ENCODE measurements around the gene CTNS.

DNA sequence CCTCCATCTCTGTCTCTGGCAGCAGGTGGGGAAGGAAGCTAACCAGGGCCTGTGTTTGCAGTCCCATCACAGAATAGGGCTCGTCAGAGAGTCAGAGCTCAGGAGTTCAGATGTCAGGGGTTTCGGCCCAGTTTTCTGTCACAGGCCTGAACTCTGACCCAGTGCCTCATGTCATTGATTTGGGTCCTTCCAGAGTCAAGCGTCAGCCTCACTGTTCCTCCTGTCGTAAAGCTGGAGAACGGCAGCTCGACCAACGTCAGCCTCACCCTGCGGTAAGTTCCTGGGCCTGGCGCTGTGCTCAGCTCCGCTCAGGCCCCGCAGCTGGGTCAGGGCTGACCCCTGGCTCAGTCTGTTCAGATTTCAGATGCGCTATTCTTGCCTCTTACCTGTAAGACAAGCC, 10.7 kb downstream of the CTNS start:
- TF ChIP-seq, protein P1, sequence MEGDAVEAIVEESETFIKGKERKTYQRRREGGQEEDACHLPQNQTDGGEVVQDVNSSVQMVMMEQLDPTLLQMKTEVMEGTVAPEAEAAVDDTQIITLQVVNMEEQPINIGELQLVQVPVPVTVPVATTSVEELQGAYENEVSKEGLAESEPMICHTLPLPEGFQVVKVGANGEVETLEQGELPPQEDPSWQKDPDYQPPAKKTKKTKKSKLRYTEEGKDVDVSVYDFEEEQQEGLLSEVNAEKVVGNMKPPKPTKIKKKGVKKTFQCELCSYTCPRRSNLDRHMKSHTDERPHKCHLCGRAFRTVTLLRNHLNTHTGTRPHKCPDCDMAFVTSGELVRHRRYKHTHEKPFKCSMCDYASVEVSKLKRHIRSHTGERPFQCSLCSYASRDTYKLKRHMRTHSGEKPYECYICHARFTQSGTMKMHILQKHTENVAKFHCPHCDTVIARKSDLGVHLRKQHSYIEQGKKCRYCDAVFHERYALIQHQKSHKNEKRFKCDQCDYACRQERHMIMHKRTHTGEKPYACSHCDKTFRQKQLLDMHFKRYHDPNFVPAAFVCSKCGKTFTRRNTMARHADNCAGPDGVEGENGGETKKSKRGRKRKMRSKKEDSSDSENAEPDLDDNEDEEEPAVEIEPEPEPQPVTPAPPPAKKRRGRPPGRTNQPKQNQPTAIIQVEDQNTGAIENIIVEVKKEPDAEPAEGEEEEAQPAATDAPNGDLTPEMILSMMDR (IDR thresholded peaks at IDR 0.05): no peak
- TF ChIP-seq SIN3A (IDR thresholded peaks at IDR 0.05; ENCODE audit: borderline replicate concordance, insufficient read depth, low read depth, low read length): no peak
- no peak for TF ChIP-seq POLR2AphosphoS5 (IDR thresholded peaks at IDR 0.05; ENCODE audit: low read depth, low read length)
- TF ChIP-seq, protein P2, sequence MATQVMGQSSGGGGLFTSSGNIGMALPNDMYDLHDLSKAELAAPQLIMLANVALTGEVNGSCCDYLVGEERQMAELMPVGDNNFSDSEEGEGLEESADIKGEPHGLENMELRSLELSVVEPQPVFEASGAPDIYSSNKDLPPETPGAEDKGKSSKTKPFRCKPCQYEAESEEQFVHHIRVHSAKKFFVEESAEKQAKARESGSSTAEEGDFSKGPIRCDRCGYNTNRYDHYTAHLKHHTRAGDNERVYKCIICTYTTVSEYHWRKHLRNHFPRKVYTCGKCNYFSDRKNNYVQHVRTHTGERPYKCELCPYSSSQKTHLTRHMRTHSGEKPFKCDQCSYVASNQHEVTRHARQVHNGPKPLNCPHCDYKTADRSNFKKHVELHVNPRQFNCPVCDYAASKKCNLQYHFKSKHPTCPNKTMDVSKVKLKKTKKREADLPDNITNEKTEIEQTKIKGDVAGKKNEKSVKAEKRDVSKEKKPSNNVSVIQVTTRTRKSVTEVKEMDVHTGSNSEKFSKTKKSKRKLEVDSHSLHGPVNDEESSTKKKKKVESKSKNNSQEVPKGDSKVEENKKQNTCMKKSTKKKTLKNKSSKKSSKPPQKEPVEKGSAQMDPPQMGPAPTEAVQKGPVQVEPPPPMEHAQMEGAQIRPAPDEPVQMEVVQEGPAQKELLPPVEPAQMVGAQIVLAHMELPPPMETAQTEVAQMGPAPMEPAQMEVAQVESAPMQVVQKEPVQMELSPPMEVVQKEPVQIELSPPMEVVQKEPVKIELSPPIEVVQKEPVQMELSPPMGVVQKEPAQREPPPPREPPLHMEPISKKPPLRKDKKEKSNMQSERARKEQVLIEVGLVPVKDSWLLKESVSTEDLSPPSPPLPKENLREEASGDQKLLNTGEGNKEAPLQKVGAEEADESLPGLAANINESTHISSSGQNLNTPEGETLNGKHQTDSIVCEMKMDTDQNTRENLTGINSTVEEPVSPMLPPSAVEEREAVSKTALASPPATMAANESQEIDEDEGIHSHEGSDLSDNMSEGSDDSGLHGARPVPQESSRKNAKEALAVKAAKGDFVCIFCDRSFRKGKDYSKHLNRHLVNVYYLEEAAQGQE (IDR thresholded peaks at IDR 0.05; ENCODE audit: insufficient read depth in 1 of 2, low read depth in 2 of 2, low read length in 1 of 2): no peak

Measured in Panc1 (cell line).